Measurements from ENCODE around the gene DLST. TPM values are rescaled to one million over a fixed set of nuclear protein-coding genes. Genes with fewer than 3 reads are reported as not detected.

The DLST gene
- total RNA-seq, 1 donor from 2014 or later, result 101 TPM

- H3K36me3 Mint-ChIP-seq (ENCODE audit: unreplicated experiment), result peaks cover 43% of the 10 kb centered on the region
- no peak overlapping the region for H3K27ac Mint-ChIP-seq (ENCODE audit: unreplicated experiment)
- no peaks in the 10 kb centered on the region for H3K27me3 Mint-ChIP-seq (ENCODE audit: unreplicated experiment)
- DNase-seq (ENCODE audit: extremely low spot score, unreplicated experiment), result no peak
- no peaks in the 10 kb centered on the region for H3K9me3 Mint-ChIP-seq (ENCODE audit: unreplicated experiment)
- no peak overlapping the region for H3K4me3 Mint-ChIP-seq (ENCODE audit: unreplicated experiment)
- peaks cover 15% of the 10 kb centered on the region for H3K4me1 Mint-ChIP-seq (ENCODE audit: unreplicated experiment)
- no peak for TF ChIP-seq CTCF (IDR thresholded peaks at IDR 0.05)
Measured at GRCh38 chr14:74902941-74903705, 21.4 kb downstream of the DLST start.

DNA sequence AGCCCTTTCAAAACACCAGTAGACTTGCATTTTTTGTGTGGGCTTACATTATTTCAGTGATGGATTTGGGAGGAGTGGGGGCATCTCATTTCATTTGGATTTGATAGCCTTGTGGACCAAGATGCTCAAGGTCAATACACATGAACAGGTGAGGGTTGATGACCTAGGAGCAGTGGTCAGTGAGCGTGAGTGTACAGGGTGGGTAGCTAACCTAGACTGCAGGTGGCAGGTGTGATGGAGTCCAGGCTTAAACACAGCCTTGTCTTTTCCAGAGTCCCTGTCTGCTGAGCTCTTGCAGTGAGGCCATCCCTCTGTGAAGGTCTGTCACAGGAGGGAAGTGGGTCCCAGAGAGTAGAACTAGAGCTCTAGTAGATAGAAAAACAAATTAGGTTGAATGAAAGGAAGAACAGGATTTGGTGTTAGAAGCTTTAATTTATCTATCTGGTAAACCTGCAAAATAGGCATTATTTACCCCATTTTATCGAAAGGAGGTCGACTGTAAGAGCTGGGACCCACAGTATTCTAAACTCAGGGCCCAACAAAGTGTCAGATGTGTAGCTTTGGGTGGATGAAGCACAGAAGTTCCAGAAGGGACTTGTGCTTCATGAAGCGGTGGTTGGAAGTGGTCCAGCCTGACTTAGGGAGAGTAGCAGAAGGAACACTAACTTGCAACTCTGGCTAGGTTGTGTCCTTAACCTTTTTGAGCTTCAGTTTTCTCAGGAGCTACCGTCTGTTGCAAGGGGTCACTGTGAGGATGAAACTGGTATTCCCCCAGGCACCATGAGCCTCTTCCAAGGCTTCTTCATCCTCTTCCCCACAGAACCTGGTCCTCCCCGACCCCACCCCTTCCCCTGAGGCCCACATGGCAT, 23.2 kb downstream of the DLST start:
- DNase-seq (ENCODE audit: extremely low spot score, unreplicated experiment), result no peak
- H3K4me3 Mint-ChIP-seq (ENCODE audit: unreplicated experiment), result no peak overlapping the region
- H3K27ac Mint-ChIP-seq (ENCODE audit: unreplicated experiment), result peak overlapping the region; percentile 16
- no peak for TF ChIP-seq CTCF (IDR thresholded peaks at IDR 0.05)
- H3K4me1 Mint-ChIP-seq (ENCODE audit: unreplicated experiment), result peaks cover 15% of the 10 kb centered on the region
- no peaks in the 10 kb centered on the region for H3K27me3 Mint-ChIP-seq (ENCODE audit: unreplicated experiment)
- no peaks in the 10 kb centered on the region for H3K9me3 Mint-ChIP-seq (ENCODE audit: unreplicated experiment)
- peaks cover 26% of the 10 kb centered on the region for H3K36me3 Mint-ChIP-seq (ENCODE audit: unreplicated experiment)

- Mint-ChIP-seq H3K9me3 (ENCODE audit: unreplicated experiment) (no peaks in the 10 kb centered on the region), H3K27me3 (ENCODE audit: unreplicated experiment) (no peaks in the 10 kb centered on the region), H3K4me3 (ENCODE audit: unreplicated experiment) (no peak overlapping the region), H3K4me1 (ENCODE audit: unreplicated experiment) (peaks cover 15% of the 10 kb centered on the region), H3K27ac (ENCODE audit: unreplicated experiment) (no peak overlapping the region), H3K36me3 (ENCODE audit: unreplicated experiment) (peaks cover 22% of the 10 kb centered on the region)
- DNase-seq (ENCODE audit: extremely low spot score, unreplicated experiment), result peak; percentile 89
- TF ChIP-seq CTCF (IDR thresholded peaks at IDR 0.05), result peak; percentile 95
Measured at GRCh38 chr14:74905595-74906142, 24.0 kb downstream of the DLST start.

DNA sequence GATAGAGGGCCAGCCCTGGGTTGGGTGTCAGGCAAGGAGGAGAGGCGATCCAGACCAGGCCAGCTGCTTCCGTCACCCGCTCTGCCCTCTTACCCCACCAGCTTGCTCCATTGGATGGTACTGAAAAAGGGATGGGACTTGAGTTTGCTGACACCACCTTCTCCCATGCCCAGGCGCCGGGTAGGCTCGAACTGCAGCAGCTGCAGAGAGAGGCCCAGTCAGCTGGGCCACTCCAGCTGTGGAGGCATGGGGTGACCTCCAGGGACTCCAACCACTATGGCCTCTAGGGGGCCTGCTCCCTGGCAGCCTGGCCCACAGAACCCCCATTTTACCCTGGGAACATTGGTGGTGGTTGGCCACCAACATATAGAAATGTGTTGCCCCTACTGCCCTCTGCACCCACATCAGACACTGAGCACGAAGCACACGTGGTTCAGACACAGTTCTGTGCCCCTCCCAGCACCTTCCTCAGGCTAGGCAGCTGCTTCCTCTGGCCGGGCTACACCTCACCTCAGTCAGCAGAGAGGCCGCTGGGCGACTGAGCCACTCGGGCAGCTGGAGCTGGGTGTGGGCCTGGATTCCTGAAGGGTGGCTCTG, 25.3 kb downstream of the DLST start:
- H3K27me3 Mint-ChIP-seq (ENCODE audit: unreplicated experiment), result no peaks in the 10 kb centered on the region

More for the DNA sequence above, 25.3 kb downstream of the DLST start:
- TF ChIP-seq CTCF (IDR thresholded peaks at IDR 0.05), result no peak
- H3K36me3 Mint-ChIP-seq (ENCODE audit: unreplicated experiment), result peaks cover 15% of the 10 kb centered on the region
- DNase-seq (ENCODE audit: extremely low spot score, unreplicated experiment), result no peak
- peaks cover 15% of the 10 kb centered on the region for H3K4me1 Mint-ChIP-seq (ENCODE audit: unreplicated experiment)
- H3K9me3 Mint-ChIP-seq (ENCODE audit: unreplicated experiment), result no peaks in the 10 kb centered on the region
- no peak overlapping the region for H3K27ac Mint-ChIP-seq (ENCODE audit: unreplicated experiment)
- no peak overlapping the region for H3K4me3 Mint-ChIP-seq (ENCODE audit: unreplicated experiment)
